ENCODE measurements around the gene WWOX. TPM values are rescaled to one million over a fixed set of nuclear protein-coding genes. Genes with fewer than 3 reads are reported as not detected.

WWOX gene
- polyA plus RNA-seq, 1 donor from 2014 or later: 25.6 TPM

- H3K9me2 ChIP-seq (ENCODE audit: insufficient read depth, low read length): no peaks in the 10 kb centered on the region
- H3K9ac ChIP-seq (ENCODE audit: low read length): no peak overlapping the region
- no peak overlapping the region for H3K4me2 ChIP-seq (ENCODE audit: low read length)
- TF ChIP-seq EP300 (conservative IDR thresholded peaks at IDR 0.05; ENCODE audit: poor library complexity, severe bottlenecking) (no peak), TAF1 (IDR thresholded peaks at IDR 0.05; ENCODE audit: low read depth) (no peak), REST (IDR thresholded peaks at IDR 0.05; ENCODE audit: borderline replicate concordance) (no peak)
- H3K4me3 ChIP-seq (ENCODE audit: low read length): no peak overlapping the region
- no peaks in the 10 kb centered on the region for H3K36me3 ChIP-seq (ENCODE audit: insufficient read depth, low read length)
- no peak overlapping the region for H3K27ac ChIP-seq (ENCODE audit: low read length)
- no peaks in the 10 kb centered on the region for H3F3A ChIP-seq (ENCODE audit: insufficient read depth, low read length, poor library complexity, severe bottlenecking)
- H3K27me3 ChIP-seq (ENCODE audit: insufficient read depth, low read depth, low read length): no peaks in the 10 kb centered on the region
- no peaks in the 10 kb centered on the region for H3K79me2 ChIP-seq (replicated peaks; ENCODE audit: insufficient read depth, low read length)
- H2AFZ ChIP-seq (ENCODE audit: low read depth, low read length): no peak overlapping the region
- H4K20me1 ChIP-seq (ENCODE audit: insufficient read depth): no peaks in the 10 kb centered on the region
- H3K9me3 ChIP-seq (ENCODE audit: low read length): no peaks in the 10 kb centered on the region
Measured at GRCh38 chr16:78479723-78480122, 380.3 kb downstream of the WWOX start.

- no peaks in the 10 kb centered on the region for H3K9me3 ChIP-seq (ENCODE audit: low read length)
- H4K20me1 ChIP-seq (ENCODE audit: insufficient read depth): no peaks in the 10 kb centered on the region
- TF ChIP-seq POLR2AphosphoS5 (IDR thresholded peaks at IDR 0.05): no peak
- TF ChIP-seq REST (IDR thresholded peaks at IDR 0.05; ENCODE audit: borderline replicate concordance): no peak
- no peak for TF ChIP-seq TAF1 (IDR thresholded peaks at IDR 0.05; ENCODE audit: low read depth)
- TF ChIP-seq EP300 (conservative IDR thresholded peaks at IDR 0.05; ENCODE audit: poor library complexity, severe bottlenecking): no peak
- no peak for TF ChIP-seq CTCF (IDR thresholded peaks at IDR 0.05; ENCODE audit: poor library complexity, severe bottlenecking)
- TF ChIP-seq EZH2 (IDR thresholded peaks at IDR 0.05; ENCODE audit: borderline replicate concordance, insufficient read depth, low read length, poor library complexity, severe bottlenecking): no peak
- no peak for TF ChIP-seq SMC3 (conservative IDR thresholded peaks at IDR 0.05; ENCODE audit: poor library complexity)
- TF ChIP-seq RAD21 (conservative IDR thresholded peaks at IDR 0.05): no peak
- TF ChIP-seq MXI1 (conservative IDR thresholded peaks at IDR 0.05; ENCODE audit: poor library complexity, severe bottlenecking): no peak
- no peaks in the 10 kb centered on the region for H3K36me3 ChIP-seq (ENCODE audit: insufficient read depth, low read length)
- H3K4me2 ChIP-seq (ENCODE audit: low read length): no peak overlapping the region
- no peaks in the 10 kb centered on the region for H3K9me2 ChIP-seq (ENCODE audit: insufficient read depth, low read length)
- no peak overlapping the region for H3K27ac ChIP-seq (ENCODE audit: low read length)
- H3K79me2 ChIP-seq (replicated peaks; ENCODE audit: insufficient read depth, low read length): no peaks in the 10 kb centered on the region
- no peak overlapping the region for H3K4me3 ChIP-seq (ENCODE audit: low read length)
- H2AFZ ChIP-seq (ENCODE audit: low read depth, low read length): no peak overlapping the region
- no peak overlapping the region for H3K9ac ChIP-seq (ENCODE audit: low read length)
- no peaks in the 10 kb centered on the region for H3K27me3 ChIP-seq (ENCODE audit: insufficient read depth, low read depth, low read length)
- H3F3A ChIP-seq (ENCODE audit: insufficient read depth, low read length, poor library complexity, severe bottlenecking): no peaks in the 10 kb centered on the region
Measured at GRCh38 chr16:78480588-78480987, 381.1 kb downstream of the WWOX start.

Data from neural cell (in vitro differentiated cells).